ENCODE results near the gene UVRAG.

Gene UVRAG

DNA sequence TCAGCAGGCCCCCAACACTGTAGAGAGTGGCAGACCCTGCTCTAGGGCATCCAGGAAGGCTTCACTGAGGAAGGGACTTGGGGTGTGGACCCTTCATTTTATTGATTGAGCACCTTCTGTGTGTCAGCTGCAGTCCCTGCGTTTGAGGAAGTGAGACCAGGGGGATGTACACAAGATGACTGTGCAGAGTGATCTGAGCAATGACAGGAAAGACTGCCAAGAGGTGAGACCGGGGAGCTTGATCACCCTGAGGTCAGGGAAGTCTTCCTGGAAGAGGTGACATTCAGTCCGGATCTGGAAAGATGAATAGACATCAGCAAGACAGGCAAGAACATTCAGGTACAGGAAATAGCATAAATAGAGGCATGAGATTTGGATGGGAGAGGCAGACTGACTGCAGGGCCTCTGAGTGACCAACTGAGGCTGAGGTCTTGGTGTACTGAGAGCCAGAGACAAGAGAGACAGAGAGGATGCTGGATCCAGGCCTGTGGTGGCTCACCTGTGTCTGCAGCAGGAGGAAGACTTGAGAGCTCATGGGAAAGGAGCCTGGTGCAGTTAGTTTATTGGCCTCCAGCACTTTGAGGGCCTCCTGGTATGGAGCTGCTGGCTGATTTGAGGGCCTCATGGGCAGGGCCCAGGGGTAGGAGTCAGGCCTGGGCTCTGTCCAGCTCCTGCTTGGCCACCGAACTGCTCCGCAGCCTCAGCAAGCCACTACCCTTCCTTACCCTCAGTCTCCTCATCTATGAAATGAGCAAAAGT, 41.2 kb upstream of the UVRAG start:
- TF ChIP-seq SPI1 (IDR thresholded peaks at IDR 0.05; ENCODE audit: low read depth, low read length) (peak; percentile 100), PAX5 (IDR thresholded peaks at IDR 0.05; ENCODE audit: insufficient read depth, low read length, severe bottlenecking) (peak; percentile 38), POLR2AphosphoS5 (IDR thresholded peaks at IDR 0.05; ENCODE audit: low read depth, low read length) (no peak), TAF1 (IDR thresholded peaks at IDR 0.05; ENCODE audit: low read depth, low read length) (no peak), POLR2A (IDR thresholded peaks at IDR 0.05; ENCODE audit: low read depth, low read length) (no peak), POU2F2 (IDR thresholded peaks at IDR 0.05; ENCODE audit: low read depth, low read length) (peak; percentile 64; the same call in 1 of the 2 replicates)
- FAIRE-seq = peak; percentile 96

DNA sequence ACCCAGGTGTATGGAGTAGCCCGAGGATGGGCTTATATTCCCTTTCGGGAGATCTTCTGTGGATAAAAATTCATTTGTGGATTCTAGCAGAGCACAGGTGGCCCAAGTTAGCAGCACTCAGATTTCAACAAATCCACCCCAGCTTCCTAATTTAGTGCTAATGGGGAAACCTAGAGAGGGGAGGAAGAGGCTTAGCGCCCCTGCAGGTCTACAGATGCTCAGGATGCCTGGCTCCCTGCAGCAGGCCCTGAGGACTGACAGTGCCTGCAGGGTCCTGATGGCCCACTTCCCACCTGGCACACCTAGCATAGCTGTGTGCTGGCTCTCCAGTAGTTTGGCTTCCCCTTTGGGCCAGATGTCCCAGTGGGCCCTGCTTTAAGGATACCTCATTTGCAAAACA, 40.0 kb upstream of the UVRAG start:
- TF ChIP-seq TAF1 (IDR thresholded peaks at IDR 0.05; ENCODE audit: low read depth, low read length) (no peak), POLR2A (IDR thresholded peaks at IDR 0.05; ENCODE audit: low read depth, low read length) (no peak), POLR2AphosphoS5 (IDR thresholded peaks at IDR 0.05; ENCODE audit: low read depth, low read length) (no peak), PAX5 (IDR thresholded peaks at IDR 0.05; ENCODE audit: insufficient read depth, low read length, severe bottlenecking) (no peak), SPI1 (IDR thresholded peaks at IDR 0.05; ENCODE audit: low read depth, low read length) (no peak), POU2F2 (IDR thresholded peaks at IDR 0.05; ENCODE audit: low read depth, low read length) (no peak)
- FAIRE-seq (no peak), DNase-seq (ENCODE audit: insufficient read length, low spot score) (no peak)

More for the DNA sequence above, 41.2 kb upstream of the UVRAG start:
- DNase-seq (ENCODE audit: insufficient read length, low spot score) = peak; percentile 77

DNA sequence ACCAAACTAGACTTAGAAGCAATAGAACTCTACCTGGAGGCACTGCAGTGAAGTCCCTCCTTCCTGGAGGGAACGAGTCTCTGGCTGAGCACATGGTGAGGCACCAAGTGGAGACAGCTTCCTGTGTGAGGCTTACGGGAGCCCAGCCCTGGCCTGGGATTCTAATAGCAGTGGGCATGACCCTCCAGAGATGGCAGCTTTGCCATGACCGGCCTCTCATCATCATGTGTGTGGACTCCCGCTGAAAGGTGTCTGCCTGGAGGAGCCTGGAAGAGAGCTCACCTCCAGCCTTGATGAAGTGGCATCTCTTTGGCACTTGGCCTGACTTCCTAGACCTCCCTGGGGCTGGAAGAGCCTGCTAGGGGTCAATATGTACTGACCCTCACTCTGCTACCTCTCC, 38.5 kb upstream of the UVRAG start:
- DNase-seq (ENCODE audit: insufficient read length, low spot score) (no peak), FAIRE-seq (no peak)
- TF ChIP-seq POU2F2 (IDR thresholded peaks at IDR 0.05; ENCODE audit: low read depth, low read length) = no peak
- no peak for TF ChIP-seq TAF1 (IDR thresholded peaks at IDR 0.05; ENCODE audit: low read depth, low read length)
- no peak for TF ChIP-seq POLR2A (IDR thresholded peaks at IDR 0.05; ENCODE audit: low read depth, low read length)
- no peak for TF ChIP-seq PAX5 (IDR thresholded peaks at IDR 0.05; ENCODE audit: insufficient read depth, low read length, severe bottlenecking)

DNA sequence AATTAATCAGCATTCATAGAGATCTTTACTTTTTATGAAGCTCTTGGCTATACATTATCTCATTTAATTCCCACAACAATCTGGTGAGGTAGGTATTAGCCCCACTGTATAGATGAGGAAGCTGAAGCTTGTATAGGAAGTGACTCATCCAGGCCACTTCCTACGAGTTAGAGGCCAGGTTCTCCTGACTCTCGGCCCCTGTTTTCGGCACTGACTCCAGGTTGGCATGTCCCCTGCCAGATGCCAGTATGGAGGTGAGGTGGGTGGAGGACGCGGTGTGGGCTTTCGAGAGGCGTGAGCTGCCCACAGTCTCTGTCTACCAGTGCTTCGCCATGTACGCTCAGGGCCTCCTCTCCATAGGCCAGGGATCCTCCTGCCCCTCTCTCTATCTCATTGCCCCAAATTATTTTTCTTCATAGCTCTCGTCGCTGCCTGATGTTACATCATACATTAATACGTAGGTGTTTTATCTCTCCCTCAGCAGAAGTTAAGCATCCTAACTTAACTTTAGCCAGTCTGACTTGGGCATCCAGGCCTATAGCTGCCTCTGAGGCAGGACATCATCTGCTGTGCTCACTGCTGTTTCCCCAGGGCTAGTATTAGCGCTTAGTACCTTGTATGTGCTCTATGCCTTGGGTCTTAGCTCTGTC, 37.4 kb upstream of the UVRAG start:
- TF ChIP-seq POLR2AphosphoS5 (IDR thresholded peaks at IDR 0.05; ENCODE audit: low read depth, low read length) = no peak
- TF ChIP-seq PAX5 (IDR thresholded peaks at IDR 0.05; ENCODE audit: insufficient read depth, low read length, severe bottlenecking) = no peak
- TF ChIP-seq POLR2A (IDR thresholded peaks at IDR 0.05; ENCODE audit: low read depth, low read length) = no peak
- TF ChIP-seq SPI1 (IDR thresholded peaks at IDR 0.05; ENCODE audit: low read depth, low read length) = no peak
- no peak for TF ChIP-seq TAF1 (IDR thresholded peaks at IDR 0.05; ENCODE audit: low read depth, low read length)
- TF ChIP-seq POU2F2 (IDR thresholded peaks at IDR 0.05; ENCODE audit: low read depth, low read length) = no peak
- no peak for FAIRE-seq
- no peak for DNase-seq (ENCODE audit: insufficient read length, low spot score)

DNA sequence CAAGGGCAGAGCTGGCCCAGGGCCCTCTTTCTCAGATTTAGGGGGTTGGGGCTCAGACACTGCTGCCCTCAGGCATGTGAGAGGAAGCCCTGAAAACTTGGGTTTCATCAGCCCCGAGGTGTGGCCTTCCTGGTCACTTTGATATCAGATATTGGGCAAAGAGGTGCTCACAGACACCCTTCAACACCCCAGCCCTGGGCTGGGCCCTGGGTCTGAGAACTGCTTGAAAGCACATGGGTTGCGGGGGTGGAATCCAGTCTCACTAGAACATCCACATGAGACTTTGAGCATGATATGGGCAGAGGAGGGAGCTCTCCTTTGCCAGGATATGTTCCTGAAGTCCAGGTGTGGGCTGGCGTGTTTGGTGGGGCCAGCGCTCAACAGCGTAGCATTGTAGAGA, 36.0 kb upstream of the UVRAG start:
- FAIRE-seq (no peak), DNase-seq (ENCODE audit: insufficient read length, low spot score) (no peak)
- TF ChIP-seq PAX5 (IDR thresholded peaks at IDR 0.05; ENCODE audit: insufficient read depth, low read length, severe bottlenecking) (no peak), POU2F2 (IDR thresholded peaks at IDR 0.05; ENCODE audit: low read depth, low read length) (no peak), TAF1 (IDR thresholded peaks at IDR 0.05; ENCODE audit: low read depth, low read length) (no peak), SPI1 (IDR thresholded peaks at IDR 0.05; ENCODE audit: low read depth, low read length) (no peak), POLR2A (IDR thresholded peaks at IDR 0.05; ENCODE audit: low read depth, low read length) (no peak), POLR2AphosphoS5 (IDR thresholded peaks at IDR 0.05; ENCODE audit: low read depth, low read length) (no peak)

DNA sequence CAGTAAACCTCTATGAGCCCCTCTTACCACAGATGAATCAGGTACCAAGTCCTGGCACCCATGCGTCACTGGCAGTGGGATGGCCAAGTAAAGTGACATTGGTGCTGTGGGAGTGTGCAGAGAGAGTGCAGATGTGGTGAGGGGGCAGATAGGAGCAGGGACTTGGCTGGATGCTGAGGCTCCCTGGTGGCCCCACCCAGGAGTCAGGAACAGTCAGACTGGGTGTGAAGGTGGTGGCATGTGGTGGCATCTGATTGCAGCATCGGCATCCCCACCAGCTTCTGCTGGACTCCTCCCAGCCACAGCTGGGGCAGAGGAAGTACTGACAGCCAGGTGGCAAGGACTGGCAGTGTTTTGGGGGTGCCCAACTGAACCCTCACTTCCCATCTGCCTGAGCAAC, 35.0 kb upstream of the UVRAG start:
- TF ChIP-seq POLR2AphosphoS5 (IDR thresholded peaks at IDR 0.05; ENCODE audit: low read depth, low read length) = no peak
- no peak for TF ChIP-seq POLR2A (IDR thresholded peaks at IDR 0.05; ENCODE audit: low read depth, low read length)
- TF ChIP-seq SPI1 (IDR thresholded peaks at IDR 0.05; ENCODE audit: low read depth, low read length) = no peak
- TF ChIP-seq PAX5 (IDR thresholded peaks at IDR 0.05; ENCODE audit: insufficient read depth, low read length, severe bottlenecking) = no peak
- no peak for TF ChIP-seq POU2F2 (IDR thresholded peaks at IDR 0.05; ENCODE audit: low read depth, low read length)
- no peak for TF ChIP-seq TAF1 (IDR thresholded peaks at IDR 0.05; ENCODE audit: low read depth, low read length)
- FAIRE-seq = no peak
- no peak for DNase-seq (ENCODE audit: insufficient read length, low spot score)

DNA sequence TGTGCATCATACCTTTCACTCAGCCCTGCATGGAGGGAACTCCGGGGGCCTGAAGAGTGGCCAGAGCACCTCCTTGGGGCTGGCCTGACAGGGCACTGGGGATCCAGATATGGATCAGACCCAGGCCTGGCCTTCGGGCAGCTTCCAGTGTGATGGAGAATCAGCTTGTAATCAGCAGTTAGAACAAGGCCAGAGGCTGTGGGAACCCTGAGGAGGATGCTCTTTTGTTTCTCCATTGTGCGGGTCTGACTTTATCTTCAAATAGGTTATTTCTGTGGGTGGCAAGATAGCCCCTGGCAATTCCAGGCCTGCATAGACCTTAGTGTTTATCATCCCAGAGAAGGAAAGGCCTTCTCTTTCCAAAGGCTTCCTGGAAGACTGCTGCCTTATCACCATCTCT, 34.1 kb upstream of the UVRAG start:
- no peak for FAIRE-seq
- TF ChIP-seq SPI1 (IDR thresholded peaks at IDR 0.05; ENCODE audit: low read depth, low read length) (no peak), POLR2AphosphoS5 (IDR thresholded peaks at IDR 0.05; ENCODE audit: low read depth, low read length) (no peak)
- DNase-seq (ENCODE audit: insufficient read length, low spot score) = no peak

DNA sequence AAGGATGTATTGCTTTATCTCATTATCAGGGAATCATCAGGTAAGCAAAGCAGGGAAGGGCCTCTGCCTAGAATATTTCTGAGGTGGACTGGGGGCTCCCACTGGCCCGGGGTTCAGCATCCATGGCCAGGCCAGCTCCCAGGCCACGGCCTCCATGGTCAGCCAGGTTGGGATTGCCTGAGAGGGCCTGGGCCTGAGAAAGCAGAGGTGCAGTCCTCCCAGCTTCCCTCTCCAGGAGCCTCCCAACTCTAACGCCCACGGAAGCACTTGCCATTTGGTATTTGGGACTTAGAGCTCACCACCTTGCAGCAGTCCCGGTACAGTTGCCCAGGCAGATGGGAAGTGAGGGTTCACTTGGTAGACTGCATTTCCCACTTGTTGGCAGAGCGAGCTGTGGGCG, 33.7 kb upstream of the UVRAG start:
- TF ChIP-seq SPI1 (IDR thresholded peaks at IDR 0.05; ENCODE audit: low read depth, low read length) (no peak), PAX5 (IDR thresholded peaks at IDR 0.05; ENCODE audit: insufficient read depth, low read length, severe bottlenecking) (no peak), TAF1 (IDR thresholded peaks at IDR 0.05; ENCODE audit: low read depth, low read length) (no peak), POLR2A (IDR thresholded peaks at IDR 0.05; ENCODE audit: low read depth, low read length) (no peak), POLR2AphosphoS5 (IDR thresholded peaks at IDR 0.05; ENCODE audit: low read depth, low read length) (no peak), POU2F2 (IDR thresholded peaks at IDR 0.05; ENCODE audit: low read depth, low read length) (no peak)
- FAIRE-seq = no peak

DNA sequence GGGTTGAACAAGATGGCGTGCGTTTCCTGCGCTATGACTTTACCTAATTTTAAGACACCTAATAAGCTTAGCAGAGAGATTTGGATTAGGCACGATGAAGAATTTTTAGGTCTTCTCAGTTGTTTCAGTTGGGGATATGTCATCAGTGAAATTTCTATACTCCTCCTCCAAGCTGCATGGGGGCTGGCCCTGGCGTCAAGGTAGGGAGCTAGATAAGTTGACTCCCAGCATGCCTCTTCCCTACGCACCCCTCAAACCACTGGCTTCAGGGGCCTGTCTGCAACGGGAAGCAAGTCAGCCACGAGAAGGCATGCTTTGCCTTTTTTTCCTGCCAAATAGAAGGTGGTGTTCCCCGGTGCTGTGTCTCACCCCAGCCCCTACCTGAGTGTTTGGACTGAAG, 33.2 kb upstream of the UVRAG start:
- DNase-seq (ENCODE audit: insufficient read length, low spot score) (no peak), FAIRE-seq (no peak)
- TF ChIP-seq TAF1 (IDR thresholded peaks at IDR 0.05; ENCODE audit: low read depth, low read length) (no peak), POU2F2 (IDR thresholded peaks at IDR 0.05; ENCODE audit: low read depth, low read length) (no peak), PAX5 (IDR thresholded peaks at IDR 0.05; ENCODE audit: insufficient read depth, low read length, severe bottlenecking) (no peak), SPI1 (IDR thresholded peaks at IDR 0.05; ENCODE audit: low read depth, low read length) (no peak), POLR2A (IDR thresholded peaks at IDR 0.05; ENCODE audit: low read depth, low read length) (no peak), POLR2AphosphoS5 (IDR thresholded peaks at IDR 0.05; ENCODE audit: low read depth, low read length) (no peak)

More for the DNA sequence above, 33.7 kb upstream of the UVRAG start:
- DNase-seq (ENCODE audit: insufficient read length, low spot score) = no peak

Data from GM12891 (cell line).